Endothelial cell (in vitro differentiated cells): ENCODE results near the gene P3H2. TPM values are rescaled to one million over a fixed set of nuclear protein-coding genes. Genes with fewer than 3 reads are reported as not detected.

Experiments
- DNase-seq: peaks from one replicate; pipeline ENCODE4 v3.0.0; 2021; ENCODE audit warnings: low spot score
- H3K27ac Mint-ChIP-seq: one replicate; pipeline ENCODE4 v1.8.0; 2021; ENCODE audit warnings: mixed read lengths, inconsistent platforms; ENCODE audit not compliant: unreplicated experiment
- H3K27me3 Mint-ChIP-seq: one replicate; pipeline ENCODE4 v1.8.0; 2021; ENCODE audit warnings: mild to moderate bottlenecking, moderate library complexity, mixed read lengths, inconsistent platforms; ENCODE audit not compliant: unreplicated experiment
- H3K36me3 Mint-ChIP-seq: one replicate; pipeline ENCODE4 v1.8.0; 2021; ENCODE audit warnings: mild to moderate bottlenecking, low read depth, mixed read lengths, inconsistent platforms; ENCODE audit not compliant: unreplicated experiment
- H3K4me1 Mint-ChIP-seq: one replicate; pipeline ENCODE4 v1.8.0; 2021; ENCODE audit warnings: mild to moderate bottlenecking, mixed read lengths, inconsistent platforms; ENCODE audit not compliant: unreplicated experiment
- H3K4me3 Mint-ChIP-seq: one replicate; pipeline ENCODE4 v1.8.0; 2021; ENCODE audit warnings: mild to moderate bottlenecking, mixed read lengths, inconsistent platforms; ENCODE audit not compliant: unreplicated experiment
- H3K9me3 Mint-ChIP-seq: one replicate; pipeline ENCODE4 v1.8.0; 2021; ENCODE audit warnings: mixed read lengths, inconsistent platforms; ENCODE audit not compliant: unreplicated experiment
- CTCF ChIP-seq: fragments of 200-600 bp; sonication (generic); IDR thresholded peaks from one replicate; pipeline ENCODE4 v1.5.0; 2021; ENCODE audit warnings: antibody characterized with exemption; ENCODE audit not compliant: unreplicated experiment
- total RNA-seq: library from RNA; stranded (reverse); fragmentation: NEBNext Ultra II Directional; extraction: Animal tissue kit (Norgen Biotek cat#: 25700); gene quantifications from one replicate; pipeline ENCODE4 v1.2.1, GENCODE V29; 2021; ENCODE audit not compliant: unreplicated experiment

Gene P3H2
- total RNA-seq, 1 donor from 2014 or later: 1.5 TPM

GRCh38 chr3:189907803-189908202 lies 212.9 kb downstream of the P3H2 start:
- Mint-ChIP-seq H3K27me3 (no peaks in the 10 kb centered on the region), H3K9me3 (no peaks in the 10 kb centered on the region), H3K27ac (no peak overlapping the region), H3K4me1 (peaks cover 22% of the 10 kb centered on the region), H3K36me3 (no peaks in the 10 kb centered on the region), H3K4me3 (no peak overlapping the region)
- DNase-seq: no peak
- no peak for TF ChIP-seq CTCF

Other genes starting within 250 kb of the P3H2 start
- 0.13 TPM for gene CLDN1, start 201.5 kb upstream of the P3H2 start, total RNA-seq